ENCODE results near the gene CCDC27.

The CCDC27 gene

GRCh38 chr1:3718764-3719163 lies 33.5 kb upstream of the CCDC27 start:
- no peak for DNase-seq

- DNase-seq = no peak
Measured at GRCh38 chr1:3721955-3722465, 30.2 kb upstream of the CCDC27 start.

- DNase-seq = no peak
Measured at GRCh38 chr1:3722846-3723245, 29.4 kb upstream of the CCDC27 start.

- DNase-seq = peak in 1 of 2 experiments; percentile 33
Measured at GRCh38 chr1:3724416-3725030, 27.7 kb upstream of the CCDC27 start.

- DNase-seq = no peak
Measured at GRCh38 chr1:3725366-3725765, 26.9 kb upstream of the CCDC27 start.

GRCh38 chr1:3727042-3727824 lies 25.0 kb upstream of the CCDC27 start:
- no peak for DNase-seq

GRCh38 chr1:3727825-3728776 lies 24.1 kb upstream of the CCDC27 start:
- DNase-seq = no peak

GRCh38 chr1:3729594-3730542 lies 22.4 kb upstream of the CCDC27 start:
- DNase-seq = no peak

GRCh38 chr1:3730543-3731247 lies 21.6 kb upstream of the CCDC27 start:
- DNase-seq = no peak

- DNase-seq = no peak
Measured at GRCh38 chr1:3731583-3732433, 20.4 kb upstream of the CCDC27 start.

GRCh38 chr1:3732434-3733093 lies 19.7 kb upstream of the CCDC27 start:
- DNase-seq = no peak

- DNase-seq = no peak
Measured at GRCh38 chr1:3733094-3733882, 19.0 kb upstream of the CCDC27 start.

GRCh38 chr1:3733883-3734589 lies 18.2 kb upstream of the CCDC27 start:
- no peak for DNase-seq

GRCh38 chr1:3734602-3735001 lies 17.6 kb upstream of the CCDC27 start:
- DNase-seq = no peak

- DNase-seq = no peak
Measured at GRCh38 chr1:3735027-3735681, 17.1 kb upstream of the CCDC27 start.

GRCh38 chr1:3735688-3736087 lies 16.6 kb upstream of the CCDC27 start:
- DNase-seq = no peak

GRCh38 chr1:3736131-3736561 lies 16.1 kb upstream of the CCDC27 start:
- DNase-seq = no peak

GRCh38 chr1:3736708-3737107 lies 15.5 kb upstream of the CCDC27 start:
- no peak for DNase-seq

Measured in SW 1271 (cell line).